ENCODE data around the gene SNTA1.
A peak's percentile ranks its signal among the peaks of the same experiment; 100 is the strongest.
"Not testable (repeated sequence)": the region's sequence is repeated elsewhere in the genome, so short reads cannot be mapped to it uniquely, and the experiment has no call there.

The SNTA1 gene

GRCh38 chr20:33423875-33424274, 19.7 kb downstream of the SNTA1 start:
- not testable (repeated sequence) for DNase-seq

- peak; percentile 90 for DNase-seq
Measured at GRCh38 chr20:33423141-33423834, 20.3 kb downstream of the SNTA1 start.

- peak; percentile 85 for DNase-seq
Measured at GRCh38 chr20:33419140-33419974, 24.2 kb downstream of the SNTA1 start.

- DNase-seq: peak; percentile 15
Measured at GRCh38 chr20:33418033-33418432, 25.5 kb downstream of the SNTA1 start.

- peak; percentile 67 for DNase-seq
Measured at GRCh38 chr20:33415948-33416347, 27.6 kb downstream of the SNTA1 start.

- DNase-seq: no peak
Measured at GRCh38 chr20:33412484-33412838, 31.1 kb downstream of the SNTA1 start.

GRCh38 chr20:33411711-33412483, 31.7 kb downstream of the SNTA1 start:
- no peak for DNase-seq

GRCh38 chr20:33411242-33411641, 32.3 kb downstream of the SNTA1 start:
- no peak for DNase-seq

GRCh38 chr20:33410081-33410742, 33.4 kb downstream of the SNTA1 start:
- DNase-seq: no peak

GRCh38 chr20:33408716-33409654, 34.6 kb downstream of the SNTA1 start:
- DNase-seq: peak; percentile 25

- no peak for DNase-seq
Measured at GRCh38 chr20:33408313-33408712, 35.2 kb downstream of the SNTA1 start.

GRCh38 chr20:33407796-33408195, 35.8 kb downstream of the SNTA1 start:
- no peak for DNase-seq

GRCh38 chr20:33407251-33407650, 36.3 kb downstream of the SNTA1 start:
- peak; percentile 38 for DNase-seq

- no peak for DNase-seq
Measured at GRCh38 chr20:33404281-33404680, 39.3 kb downstream of the SNTA1 start.

- DNase-seq: peak; percentile 64
Measured at GRCh38 chr20:33401921-33402369, 41.6 kb downstream of the SNTA1 start.

GRCh38 chr20:33401184-33401920, 42.2 kb downstream of the SNTA1 start, which contains the start of gene CDK5RAP1:
Gene CDK5RAP1 (minus strand): TSS chr20:33401519. CDS start chr20:33397064, 4,455 bp downstream.
- DNase-seq: peak; percentile 97

GRCh38 chr20:33400812-33401183, 42.8 kb downstream of the SNTA1 start:
- peak; percentile 54 for DNase-seq

GRCh38 chr20:33399924-33400323, 43.6 kb downstream of the SNTA1 start:
- DNase-seq: no peak

- peak; percentile 15 for DNase-seq
Measured at GRCh38 chr20:33394718-33395117, 48.8 kb downstream of the SNTA1 start.

- DNase-seq: no peak
Measured at GRCh38 chr20:33393609-33394008, 50.0 kb downstream of the SNTA1 start.
